ENCODE data around the gene XPNPEP3.

DNA sequence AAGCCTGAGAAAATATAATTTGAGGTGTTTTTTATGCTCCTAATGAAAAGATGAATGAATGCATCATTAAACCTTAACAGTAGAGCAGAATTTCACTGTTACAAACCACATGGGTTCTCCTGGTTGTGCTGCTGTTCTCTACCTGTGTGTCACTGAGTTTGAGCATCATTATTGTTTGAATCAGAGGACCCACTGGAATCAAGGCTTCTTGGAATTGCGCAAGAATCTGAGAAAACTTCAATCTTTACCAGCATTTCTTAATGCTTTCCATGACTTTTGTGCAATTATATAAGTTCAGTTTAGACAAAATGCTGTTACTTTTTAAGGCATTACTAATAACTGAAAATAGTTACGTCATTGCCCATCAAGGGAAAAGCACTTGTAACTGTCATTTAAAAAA lies 75.4 kb downstream of the XPNPEP3 start:
- TF ChIP-seq, protein P1, sequence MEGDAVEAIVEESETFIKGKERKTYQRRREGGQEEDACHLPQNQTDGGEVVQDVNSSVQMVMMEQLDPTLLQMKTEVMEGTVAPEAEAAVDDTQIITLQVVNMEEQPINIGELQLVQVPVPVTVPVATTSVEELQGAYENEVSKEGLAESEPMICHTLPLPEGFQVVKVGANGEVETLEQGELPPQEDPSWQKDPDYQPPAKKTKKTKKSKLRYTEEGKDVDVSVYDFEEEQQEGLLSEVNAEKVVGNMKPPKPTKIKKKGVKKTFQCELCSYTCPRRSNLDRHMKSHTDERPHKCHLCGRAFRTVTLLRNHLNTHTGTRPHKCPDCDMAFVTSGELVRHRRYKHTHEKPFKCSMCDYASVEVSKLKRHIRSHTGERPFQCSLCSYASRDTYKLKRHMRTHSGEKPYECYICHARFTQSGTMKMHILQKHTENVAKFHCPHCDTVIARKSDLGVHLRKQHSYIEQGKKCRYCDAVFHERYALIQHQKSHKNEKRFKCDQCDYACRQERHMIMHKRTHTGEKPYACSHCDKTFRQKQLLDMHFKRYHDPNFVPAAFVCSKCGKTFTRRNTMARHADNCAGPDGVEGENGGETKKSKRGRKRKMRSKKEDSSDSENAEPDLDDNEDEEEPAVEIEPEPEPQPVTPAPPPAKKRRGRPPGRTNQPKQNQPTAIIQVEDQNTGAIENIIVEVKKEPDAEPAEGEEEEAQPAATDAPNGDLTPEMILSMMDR (IDR thresholded peaks at IDR 0.05): no peak
- TF ChIP-seq POLR2AphosphoS5 (IDR thresholded peaks at IDR 0.05) (no peak), POLR2A (IDR thresholded peaks at IDR 0.05) (no peak)
